ENCODE measurements around the gene KCNE2.
"Not testable (repeated sequence)": the region's sequence is repeated elsewhere in the genome, so short reads cannot be mapped to it uniquely, and the experiment has no call there.

The KCNE2 gene

DNA sequence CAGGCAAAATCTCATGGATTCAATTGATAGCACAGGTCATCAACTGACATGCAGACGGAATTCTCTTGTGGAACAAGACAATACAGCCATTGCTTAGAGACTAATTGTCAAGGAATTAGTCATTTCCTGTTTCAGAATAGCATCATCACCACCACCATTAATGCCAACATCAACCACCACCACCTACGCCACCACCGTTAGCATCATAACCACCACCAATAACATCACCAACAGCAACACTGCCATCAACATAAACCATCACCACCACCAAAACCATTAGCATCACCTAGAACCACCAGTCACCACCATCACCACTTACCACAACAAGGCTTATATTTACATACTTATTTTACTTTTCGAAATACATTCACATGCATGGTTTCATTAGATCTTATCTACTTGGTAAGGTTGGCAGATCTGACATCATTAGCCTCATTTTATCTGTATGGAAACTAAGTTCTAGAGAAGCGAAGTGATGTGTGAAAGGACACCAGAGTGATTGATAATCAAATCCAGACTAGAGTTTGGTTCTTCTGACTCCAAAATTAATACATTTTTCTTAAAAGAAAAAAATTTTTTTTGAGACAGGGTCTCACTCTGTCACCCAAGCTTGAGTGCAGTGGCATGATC lies 53.8 kb downstream of the KCNE2 start:
- DNase-seq = not testable (repeated sequence)
